ENCODE measurements around the gene SSTR5. TPM values are rescaled to one million over a fixed set of nuclear protein-coding genes. Genes with fewer than 3 reads are reported as not detected.
"Not testable (repeated sequence)": the region's sequence is repeated elsewhere in the genome, so short reads cannot be mapped to it uniquely, and the experiment has no call there.

The SSTR5 gene
- total and polyA plus RNA-seq, 2 of the 4 experiments (the other 2 are of a cell fraction): not detected

GRCh38 chr16:1092685-1093283 is 20.2 kb downstream of the SSTR5 start:
- H3K9ac ChIP-seq (ENCODE audit: low read depth, low read length); H3K4me1 ChIP-seq (ENCODE audit: control insufficient read depth, insufficient read depth, low read length); H2BK20ac ChIP-seq (ENCODE audit: low read depth, low read length); H2BK5ac ChIP-seq (ENCODE audit: low read depth, low read length, poor library complexity, severe bottlenecking); H4K91ac ChIP-seq (ENCODE audit: insufficient read depth, low read depth, low read length); H3K18ac ChIP-seq (ENCODE audit: low read depth, low read length); H3K23ac ChIP-seq (ENCODE audit: low read depth, low read length); H4K5ac ChIP-seq (ENCODE audit: low read depth, low read length); H2BK15ac ChIP-seq (ENCODE audit: low read depth, low read length); POLR2A ChIA-PET (ENCODE audit: unreplicated experiment); intact Hi-C loops (cut with micrococcal nuclease); H3K56ac ChIP-seq (ENCODE audit: extremely low read depth, insufficient read depth, low read length); H3K14ac ChIP-seq (replicated peaks; ENCODE audit: low read depth, low read length); H4K8ac ChIP-seq (ENCODE audit: low read depth in 2 of 2, low read length in 2 of 2); DNase-seq; H2BK120ac ChIP-seq (ENCODE audit: low read depth, low read length); dilution Hi-C loops (cut with HindIII; ENCODE audit: low sequenced_read_pairs, unreplicated experiment); H2AK9ac ChIP-seq (replicated peaks; ENCODE audit: low read depth, low read length, poor library complexity); H3K27ac ChIP-seq (ENCODE audit: insufficient read depth, low read length); in situ Hi-C loops (cut with MboI; ENCODE audit: low sequenced_read_pairs); H3K36me3 ChIP-seq (ENCODE audit: control insufficient read depth, insufficient read depth, low read length); H3K4me2 ChIP-seq (ENCODE audit: low read depth, low read length); H2AFZ ChIP-seq (replicated peaks; ENCODE audit: low read length, poor library complexity); H3K4me3 ChIP-seq (ENCODE audit: insufficient read depth, low read depth, low read length); CTCF ChIA-PET; H3K9me3 ChIP-seq (ENCODE audit: control insufficient read depth, insufficient read depth, low read length); H3K79me1 ChIP-seq (ENCODE audit: low read depth in 1 of 2, low read length in 2 of 2); H3K4ac ChIP-seq (ENCODE audit: low read depth, low read length); ATAC-seq (ENCODE audit: low read depth); H3K9me1 ChIP-seq (ENCODE audit: insufficient read depth, low read length); BruUV-seq (replicated peaks); H2AK5ac ChIP-seq (ENCODE audit: low read depth, low read length); H4K20me1 ChIP-seq (ENCODE audit: insufficient read depth, low read length): not testable (repeated sequence)
- peaks cover 18% of the 10 kb centered on the region for H3K27me3 ChIP-seq (ENCODE audit: control insufficient read depth, insufficient read depth, low read length)
- 98% methylated on average over 9 of the region's 40 CpGs; no CpG with 5 or more reads in 1 of the 2 experiments for WGBS, 2 experiments (ENCODE audit: extremely low coverage in 2 of 2, insufficient read length in 1 of 2)

Data from IMR-90 (cell line).